Daoy (cell line): Measurements from ENCODE around the gene PTCD1. TPM values are rescaled to one million over a fixed set of nuclear protein-coding genes. Genes with fewer than 3 reads are reported as not detected.

Experiments
- DNase-seq: peaks from one replicate; pipeline ENCODE4 v3.0.0-alpha.2; 2015; ENCODE audit warnings: low read depth
- total RNA-seq: library from RNA; depleted of rRNA; stranded (reverse); fragments of >200 nt; shearing (Covaris generic); gene quantifications from 2 replicates; pipeline ENCODE4 v1.2.3, GENCODE V29; 2014

Gene PTCD1
- total RNA-seq, 1 experiment from 2014 or later = 11.9 TPM

GRCh38 chr7:99409192-99409572 lies 29.4 kb downstream of the PTCD1 start:
- DNase-seq = no peak

GRCh38 chr7:99408379-99409191 lies 30.0 kb downstream of the PTCD1 start, which contains the start of the genes BUD31 and PDAP1:
TSS of gene BUD31 (plus strand) at chr7:99408969. CDS start at chr7:99411093, 2,124 bp downstream.
TSS of gene PDAP1 (minus strand) at chr7:99408597. CDS start at chr7:99408548, 49 bp downstream.
- peak; percentile 99 for DNase-seq

- peak; percentile 87 for DNase-seq
Measured at GRCh38 chr7:99407872-99408378, 30.7 kb downstream of the PTCD1 start.

- DNase-seq = no peak
Measured at GRCh38 chr7:99406557-99406956, 32.0 kb downstream of the PTCD1 start.

- DNase-seq = no peak
Measured at GRCh38 chr7:99404977-99405320, 33.6 kb downstream of the PTCD1 start.

- no peak for DNase-seq
Measured at GRCh38 chr7:99404235-99404976, 34.2 kb downstream of the PTCD1 start.

GRCh38 chr7:99403764-99404163 lies 34.8 kb downstream of the PTCD1 start:
- no peak for DNase-seq

- DNase-seq = no peak
Measured at GRCh38 chr7:99402854-99403253, 35.7 kb downstream of the PTCD1 start.

GRCh38 chr7:99399597-99399996 lies 39.0 kb downstream of the PTCD1 start:
- DNase-seq = no peak

- no peak for DNase-seq
Measured at GRCh38 chr7:99398891-99399445, 39.6 kb downstream of the PTCD1 start.

GRCh38 chr7:99397297-99397983 lies 41.2 kb downstream of the PTCD1 start:
- DNase-seq = no peak

GRCh38 chr7:99396418-99397296 lies 41.9 kb downstream of the PTCD1 start:
- no peak for DNase-seq

GRCh38 chr7:99395616-99396327 lies 42.8 kb downstream of the PTCD1 start:
- no peak for DNase-seq

GRCh38 chr7:99394188-99394502 lies 44.5 kb downstream of the PTCD1 start:
- DNase-seq = no peak

- DNase-seq = no peak
Measured at GRCh38 chr7:99393355-99394187, 45.0 kb downstream of the PTCD1 start.

- DNase-seq = no peak
Measured at GRCh38 chr7:99392659-99393354, 45.8 kb downstream of the PTCD1 start.

- DNase-seq = no peak
Measured at GRCh38 chr7:99392046-99392445, 46.6 kb downstream of the PTCD1 start.

- DNase-seq = no peak
Measured at GRCh38 chr7:99390941-99391602, 47.5 kb downstream of the PTCD1 start.
